Measurements from ENCODE around the gene PCDH19.

Gene PCDH19

GRCh38 chrX:100407147-100407783 lies 2.8 kb downstream of the PCDH19 start:
- DNase-seq (ENCODE audit: low read depth in 1 of 2, low spot score in 1 of 2) = no peak

GRCh38 chrX:100405424-100405823 lies 4.6 kb downstream of the PCDH19 start:
- no peak for DNase-seq (ENCODE audit: low read depth in 1 of 2, low spot score in 1 of 2)

- DNase-seq (ENCODE audit: low read depth in 1 of 2, low spot score in 1 of 2) = no peak
These were observed 5.2 kb downstream of the PCDH19 start for GRCh38 chrX:100404851-100405250.

GRCh38 chrX:100395781-100396180 lies 14.3 kb downstream of the PCDH19 start:
- DNase-seq (ENCODE audit: low read depth in 1 of 2, low spot score in 1 of 2) = no peak

- DNase-seq (ENCODE audit: low read depth in 1 of 2, low spot score in 1 of 2) = no peak
These were observed 28.5 kb downstream of the PCDH19 start for GRCh38 chrX:100381619-100382018.

- no peak for DNase-seq (ENCODE audit: low read depth in 1 of 2, low spot score in 1 of 2)
These were observed 30.6 kb downstream of the PCDH19 start for GRCh38 chrX:100379388-100379986.

- no peak for DNase-seq (ENCODE audit: low read depth in 1 of 2, low spot score in 1 of 2)
These were observed 32.2 kb downstream of the PCDH19 start for GRCh38 chrX:100377826-100378225.

- no peak for DNase-seq (ENCODE audit: low read depth in 1 of 2, low spot score in 1 of 2)
These were observed 33.5 kb downstream of the PCDH19 start for GRCh38 chrX:100376576-100376975.

GRCh38 chrX:100373673-100374072 lies 36.4 kb downstream of the PCDH19 start:
- no peak for DNase-seq (ENCODE audit: low read depth in 1 of 2, low spot score in 1 of 2)

GRCh38 chrX:100368167-100368566 lies 41.9 kb downstream of the PCDH19 start:
- no peak for DNase-seq (ENCODE audit: low read depth in 1 of 2, low spot score in 1 of 2)

- no peak for DNase-seq (ENCODE audit: low read depth in 1 of 2, low spot score in 1 of 2)
These were observed 46.2 kb downstream of the PCDH19 start for GRCh38 chrX:100363896-100364295.

- DNase-seq (ENCODE audit: low read depth in 1 of 2, low spot score in 1 of 2) = no peak
These were observed 51.3 kb downstream of the PCDH19 start for GRCh38 chrX:100358766-100359165.

- DNase-seq (ENCODE audit: low read depth in 1 of 2, low spot score in 1 of 2) = no peak
These were observed 53.6 kb downstream of the PCDH19 start for GRCh38 chrX:100356351-100356896.

- DNase-seq (ENCODE audit: low read depth in 1 of 2, low spot score in 1 of 2) = no peak
These were observed 54.4 kb downstream of the PCDH19 start for GRCh38 chrX:100355680-100356079.

GRCh38 chrX:100353326-100353725 lies 56.7 kb downstream of the PCDH19 start:
- DNase-seq (ENCODE audit: low read depth in 1 of 2, low spot score in 1 of 2) = no peak

- DNase-seq (ENCODE audit: low read depth in 1 of 2, low spot score in 1 of 2) = no peak
These were observed 59.2 kb downstream of the PCDH19 start for GRCh38 chrX:100350704-100351489.

GRCh38 chrX:100349391-100349790 lies 60.7 kb downstream of the PCDH19 start:
- no peak for DNase-seq (ENCODE audit: low read depth in 1 of 2, low spot score in 1 of 2)

- no peak for DNase-seq (ENCODE audit: low read depth in 1 of 2, low spot score in 1 of 2)
These were observed 68.9 kb downstream of the PCDH19 start for GRCh38 chrX:100341142-100341510.

GRCh38 chrX:100340491-100341141 lies 69.5 kb downstream of the PCDH19 start:
- DNase-seq (ENCODE audit: low read depth in 1 of 2, low spot score in 1 of 2) = no peak

- DNase-seq (ENCODE audit: low read depth in 1 of 2, low spot score in 1 of 2) = no peak
These were observed 81.7 kb downstream of the PCDH19 start for GRCh38 chrX:100328351-100328750.

GRCh38 chrX:100319716-100320115 lies 90.4 kb downstream of the PCDH19 start:
- no peak for DNase-seq (ENCODE audit: low read depth in 1 of 2, low spot score in 1 of 2)

- DNase-seq (ENCODE audit: low read depth in 1 of 2, low spot score in 1 of 2) = no peak
These were observed 93.1 kb downstream of the PCDH19 start for GRCh38 chrX:100316987-100317386.

All from activated CD4-positive, alpha-beta T cell treated with anti-CD3 and anti-CD28 coated beads, Interleukin-2, amount 50 U/mL, for 24 hours (primary cell).